HEK293 (cell line): ENCODE data around the gene KTN1.

ENCODE experiments used
- CTCF ChIP-seq: fragments of 450-650 bp; formaldehyde crosslinking; IDR thresholded peaks from 2 replicates; pipeline ENCODE4 v1.5.1; 2016; ENCODE audit warnings: missing biosample characterization, missing genetic modification characterization
- HIC1 ChIP-seq: fragments of 450-650 bp; formaldehyde crosslinking; IDR thresholded peaks from 2 replicates; pipeline ENCODE4 v1.5.1; 2016; ENCODE audit warnings: missing biosample characterization, missing genetic modification characterization
- HOXA7 ChIP-seq: sonication (generic); formaldehyde crosslinking; IDR thresholded peaks from 2 replicates; pipeline ENCODE4 v1.8.1; 2022; ENCODE audit warnings: missing genetic modification reagents, borderline replicate concordance
- MEIS1 ChIP-seq: sonication (generic); formaldehyde crosslinking; IDR thresholded peaks from 2 replicates; pipeline ENCODE4 v1.8.1; 2022; ENCODE audit warnings: missing genetic modification reagents, mild to moderate bottlenecking, borderline replicate concordance
- TCF7L2 ChIP-seq: IDR thresholded peaks from 2 replicates; pipeline ENCODE4 v1.6.1; 2011; ENCODE audit warnings: low read depth, mild to moderate bottlenecking, inconsistent platforms, low read length, moderate library complexity, borderline replicate concordance
- ZNF530 ChIP-seq: fragments of 450-650 bp; formaldehyde crosslinking; IDR thresholded peaks from 2 replicates; pipeline ENCODE4 v1.5.1; 2016; ENCODE audit warnings: low read depth, missing biosample characterization, missing genetic modification characterization
- TF ChIP-seq, protein P1 (sequence below): fragments of 450-650 bp; formaldehyde crosslinking; IDR thresholded peaks from 2 replicates; pipeline ENCODE4 v1.5.1; 2017; ENCODE audit warnings: missing biosample characterization, missing genetic modification characterization
- TF ChIP-seq, protein P2 (sequence below): sonication (generic); formaldehyde crosslinking; IDR thresholded peaks from 2 replicates; pipeline ENCODE4 v1.8.1; 2022; ENCODE audit warnings: mild to moderate bottlenecking, moderate library complexity, missing genetic modification reagents
- TF ChIP-seq, protein P3 (sequence below): fragments of 450-650 bp; formaldehyde crosslinking; IDR thresholded peaks from 2 replicates; pipeline ENCODE4 v1.5.1; 2016; ENCODE audit warnings: missing biosample characterization, missing genetic modification characterization, borderline replicate concordance

- TF ChIP-seq, protein P1, sequence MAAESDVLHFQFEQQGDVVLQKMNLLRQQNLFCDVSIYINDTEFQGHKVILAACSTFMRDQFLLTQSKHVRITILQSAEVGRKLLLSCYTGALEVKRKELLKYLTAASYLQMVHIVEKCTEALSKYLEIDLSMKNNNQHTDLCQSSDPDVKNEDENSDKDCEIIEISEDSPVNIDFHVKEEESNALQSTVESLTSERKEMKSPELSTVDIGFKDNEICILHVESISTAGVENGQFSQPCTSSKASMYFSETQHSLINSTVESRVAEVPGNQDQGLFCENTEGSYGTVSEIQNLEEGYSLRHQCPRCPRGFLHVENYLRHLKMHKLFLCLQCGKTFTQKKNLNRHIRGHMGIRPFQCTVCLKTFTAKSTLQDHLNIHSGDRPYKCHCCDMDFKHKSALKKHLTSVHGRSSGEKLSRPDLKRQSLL (tag by site-specific recombination), result no peak
- TF ChIP-seq CTCF (no peak), TCF7L2 (no peak), HOXA7 (no peak), HIC1 (tag by site-specific recombination) (no peak), MEIS1 (CRISPR knock-in tag) (no peak), ZNF530 (no peak)
- TF ChIP-seq, protein P2, sequence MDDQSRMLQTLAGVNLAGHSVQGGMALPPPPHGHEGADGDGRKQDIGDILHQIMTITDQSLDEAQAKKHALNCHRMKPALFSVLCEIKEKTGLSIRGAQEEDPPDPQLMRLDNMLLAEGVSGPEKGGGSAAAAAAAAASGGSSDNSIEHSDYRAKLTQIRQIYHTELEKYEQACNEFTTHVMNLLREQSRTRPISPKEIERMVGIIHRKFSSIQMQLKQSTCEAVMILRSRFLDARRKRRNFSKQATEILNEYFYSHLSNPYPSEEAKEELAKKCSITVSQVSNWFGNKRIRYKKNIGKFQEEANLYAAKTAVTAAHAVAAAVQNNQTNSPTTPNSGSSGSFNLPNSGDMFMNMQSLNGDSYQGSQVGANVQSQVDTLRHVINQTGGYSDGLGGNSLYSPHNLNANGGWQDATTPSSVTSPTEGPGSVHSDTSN (CRISPR knock-in tag), result no peak
- TF ChIP-seq, protein P3, sequence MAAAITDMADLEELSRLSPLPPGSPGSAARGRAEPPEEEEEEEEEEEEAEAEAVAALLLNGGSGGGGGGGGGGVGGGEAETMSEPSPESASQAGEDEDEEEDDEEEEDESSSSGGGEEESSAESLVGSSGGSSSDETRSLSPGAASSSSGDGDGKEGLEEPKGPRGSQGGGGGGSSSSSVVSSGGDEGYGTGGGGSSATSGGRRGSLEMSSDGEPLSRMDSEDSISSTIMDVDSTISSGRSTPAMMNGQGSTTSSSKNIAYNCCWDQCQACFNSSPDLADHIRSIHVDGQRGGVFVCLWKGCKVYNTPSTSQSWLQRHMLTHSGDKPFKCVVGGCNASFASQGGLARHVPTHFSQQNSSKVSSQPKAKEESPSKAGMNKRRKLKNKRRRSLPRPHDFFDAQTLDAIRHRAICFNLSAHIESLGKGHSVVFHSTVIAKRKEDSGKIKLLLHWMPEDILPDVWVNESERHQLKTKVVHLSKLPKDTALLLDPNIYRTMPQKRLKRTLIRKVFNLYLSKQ (tag by site-specific recombination), result no peak
These were observed 111.7 kb downstream of the KTN1 start for GRCh38 chr14:55691659-55692058.
